ENCODE data around the gene PHLDA2.
A peak's percentile ranks its signal among the peaks of the same experiment; 100 is the strongest.

PHLDA2 gene

GRCh38 chr11:2897048-2897447 lies 32.2 kb downstream of the PHLDA2 start:
- no peak for TF ChIP-seq CTCF (IDR thresholded peaks at IDR 0.05)

- TF ChIP-seq CTCF (IDR thresholded peaks at IDR 0.05), result no peak
These were observed 33.2 kb downstream of the PHLDA2 start for GRCh38 chr11:2896047-2896446.

- TF ChIP-seq CTCF (IDR thresholded peaks at IDR 0.05), result no peak
These were observed 35.3 kb downstream of the PHLDA2 start for GRCh38 chr11:2893935-2894334.

- TF ChIP-seq CTCF (IDR thresholded peaks at IDR 0.05), result no peak
These were observed 36.2 kb downstream of the PHLDA2 start for GRCh38 chr11:2892967-2893528.

GRCh38 chr11:2892215-2892966 lies 36.8 kb downstream of the PHLDA2 start:
- peak; percentile 97 for TF ChIP-seq CTCF (IDR thresholded peaks at IDR 0.05)

GRCh38 chr11:2891326-2892214 lies 37.6 kb downstream of the PHLDA2 start:
- no peak for TF ChIP-seq CTCF (IDR thresholded peaks at IDR 0.05)

- TF ChIP-seq CTCF (IDR thresholded peaks at IDR 0.05), result no peak
These were observed 38.5 kb downstream of the PHLDA2 start for GRCh38 chr11:2890466-2891294.
